BE2C (cell line): ENCODE data around the gene LRRC8C.

Experiments used
- DNase-seq: peaks from one replicate; pipeline ENCODE4 v3.0.0-alpha.2; 2020
- H3K27me3 ChIP-seq: fragments of 250-450 bp; sonication (Bioruptor Pico); 2 replicates; pipeline ENCODE4 v1.5.1; 2020; ENCODE audit warnings: mild to moderate bottlenecking
- H3K36me3 ChIP-seq: fragments of 250-450 bp; sonication (Bioruptor Pico); 2 replicates; pipeline ENCODE4 v1.5.1; 2020; ENCODE audit warnings: mild to moderate bottlenecking
- H3K4me1 ChIP-seq: fragments of 250-450 bp; sonication (Bioruptor Pico); 2 replicates; pipeline ENCODE4 v1.5.1; 2020
- H3K4me3 ChIP-seq: 2 replicates; pipeline ENCODE4 v1.5.1; 2011; ENCODE audit warnings: low read depth, low read length
- H3K9me3 ChIP-seq: fragments of 250-450 bp; sonication (Bioruptor Pico); 2 replicates; pipeline ENCODE4 v1.5.1; 2020
- CTCF ChIP-seq: IDR thresholded peaks from 2 replicates; pipeline ENCODE4 v1.5.1; 2012; ENCODE audit warnings: mild to moderate bottlenecking, low read depth, low read length

Gene LRRC8C

DNA sequence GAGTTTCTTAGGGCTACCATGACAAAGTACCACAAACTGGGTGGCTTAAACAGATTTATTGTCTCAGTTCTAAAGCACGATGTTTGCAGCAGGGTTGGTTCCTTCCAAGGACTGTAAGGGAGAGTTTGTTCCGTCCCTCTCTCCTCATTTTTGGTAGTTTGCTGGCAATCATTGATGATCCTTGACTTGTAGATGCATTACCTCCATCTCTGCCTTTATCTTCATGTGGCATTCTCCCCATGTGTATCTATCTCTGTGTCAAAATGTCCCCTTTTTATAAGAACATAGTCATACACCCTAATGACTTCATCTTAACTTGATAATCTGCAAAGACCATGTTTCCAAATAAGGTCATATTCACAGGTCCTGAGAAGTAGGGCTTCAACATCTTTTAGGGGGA is 90.2 kb downstream of the LRRC8C start:
- no peaks in the 10 kb centered on the region for H3K36me3 ChIP-seq
- H3K27me3 ChIP-seq = no peaks in the 10 kb centered on the region
- H3K9me3 ChIP-seq = no peaks in the 10 kb centered on the region
- no peak for DNase-seq
- no peak overlapping the region for H3K4me3 ChIP-seq
- H3K4me1 ChIP-seq = no peaks in the 10 kb centered on the region; the same call in 1 of the 2 replicates
- TF ChIP-seq CTCF = no peak

DNA sequence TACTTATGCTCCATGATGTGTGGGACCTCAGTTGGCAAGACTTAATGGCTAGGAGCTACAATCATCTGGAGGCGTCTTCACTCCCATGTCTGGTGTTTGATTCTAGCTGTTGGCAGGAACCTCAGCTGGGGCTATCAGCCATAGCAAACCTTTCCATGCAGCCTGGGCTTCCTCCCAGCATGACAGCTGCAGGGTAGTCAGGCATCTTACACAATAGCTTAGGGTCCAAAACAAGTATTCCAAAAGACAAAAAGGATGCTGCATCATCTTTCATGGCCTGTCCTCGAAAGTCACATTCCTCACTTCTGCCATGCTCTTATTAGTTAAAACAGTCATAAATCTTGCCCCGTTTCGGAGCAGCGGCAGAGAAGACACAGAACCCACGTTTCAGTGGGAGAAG is 90.9 kb downstream of the LRRC8C start:
- H3K4me3 ChIP-seq = no peak overlapping the region

DNA sequence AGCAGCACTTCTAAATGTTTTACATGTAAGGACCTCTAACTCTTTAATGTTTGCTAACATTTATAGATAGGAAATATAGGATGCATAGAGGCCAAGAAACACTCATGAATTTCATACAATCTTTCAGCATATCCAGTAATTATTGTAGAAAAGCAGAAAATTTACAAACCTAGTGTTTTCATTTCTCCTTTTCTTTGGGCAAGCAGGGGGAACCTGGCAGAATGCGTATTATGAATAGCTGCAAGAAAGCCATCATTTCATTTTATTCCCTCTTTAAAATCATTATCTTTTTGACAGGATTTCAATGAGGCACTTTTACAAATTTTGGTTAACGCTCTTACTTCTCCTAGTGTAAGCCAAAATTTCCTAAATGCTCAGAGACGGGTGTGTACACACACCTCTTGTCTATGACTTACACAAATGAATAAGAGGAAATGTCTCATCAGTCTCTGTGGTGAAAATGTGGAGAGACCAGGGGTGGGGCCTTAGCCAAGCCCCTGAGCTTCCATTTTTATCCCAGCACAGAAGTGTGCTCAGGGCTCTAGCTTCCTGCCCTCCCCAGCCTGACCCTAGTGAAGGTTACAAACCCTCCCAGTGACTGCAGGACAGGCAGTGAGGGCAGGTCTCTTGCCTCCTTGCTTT is 91.6 kb downstream of the LRRC8C start:
- Histone ChIP-seq H3K27me3 (no peaks in the 10 kb centered on the region), H3K9me3 (no peaks in the 10 kb centered on the region), H3K4me1 (no peaks in the 10 kb centered on the region; the same call in 1 of the 2 replicates), H3K36me3 (no peaks in the 10 kb centered on the region), H3K4me3 (no peak overlapping the region)
- no peak for DNase-seq
- no peak for TF ChIP-seq CTCF

More for the DNA sequence above, 90.9 kb downstream of the LRRC8C start:
- H3K36me3 ChIP-seq = no peaks in the 10 kb centered on the region
- DNase-seq = no peak
- no peaks in the 10 kb centered on the region; the same call in 1 of the 2 replicates for H3K4me1 ChIP-seq
- no peak for TF ChIP-seq CTCF
- no peaks in the 10 kb centered on the region for H3K9me3 ChIP-seq
- no peaks in the 10 kb centered on the region for H3K27me3 ChIP-seq

DNA sequence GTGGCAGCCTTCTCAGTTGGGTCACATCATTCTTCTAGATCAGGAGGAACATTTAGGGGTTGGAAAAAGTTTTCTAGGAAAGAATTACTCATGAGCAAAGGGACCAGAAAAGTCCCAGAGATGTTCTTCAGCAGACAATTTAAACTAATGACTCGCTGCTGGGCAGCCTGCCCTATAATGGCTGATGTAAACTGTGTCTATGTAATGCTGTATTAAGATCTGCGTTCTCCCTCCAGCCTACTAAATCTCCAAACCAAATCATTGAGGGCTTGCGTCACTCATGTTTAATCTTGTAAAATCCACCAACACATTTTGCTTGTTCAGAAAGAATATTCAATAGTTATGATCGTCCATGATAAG is 92.1 kb downstream of the LRRC8C start:
- H3K4me3 ChIP-seq = no peak overlapping the region
- H3K9me3 ChIP-seq = no peaks in the 10 kb centered on the region
- no peaks in the 10 kb centered on the region; the same call in 1 of the 2 replicates for H3K4me1 ChIP-seq
- DNase-seq = no peak
- no peak for TF ChIP-seq CTCF
- no peaks in the 10 kb centered on the region for H3K36me3 ChIP-seq
- no peaks in the 10 kb centered on the region for H3K27me3 ChIP-seq

GRCh38 chr1:89725631-89726030 is 92.7 kb downstream of the LRRC8C start:
- TF ChIP-seq CTCF = no peak
- DNase-seq = no peak

GRCh38 chr1:89727517-89728312 is 94.8 kb downstream of the LRRC8C start:
- H3K4me1 ChIP-seq = no peaks in the 10 kb centered on the region
- H3K36me3 ChIP-seq = no peaks in the 10 kb centered on the region
- DNase-seq = no peak
- no peaks in the 10 kb centered on the region for H3K9me3 ChIP-seq
- no peak overlapping the region for H3K4me3 ChIP-seq
- H3K27me3 ChIP-seq = no peaks in the 10 kb centered on the region
- TF ChIP-seq CTCF = no peak

More at GRCh38 chr1:89725631-89726030, 92.7 kb downstream of the LRRC8C start:
- H3K4me1 ChIP-seq = no peaks in the 10 kb centered on the region
- no peak overlapping the region for H3K4me3 ChIP-seq
- no peaks in the 10 kb centered on the region for H3K9me3 ChIP-seq
- no peaks in the 10 kb centered on the region for H3K27me3 ChIP-seq
- no peaks in the 10 kb centered on the region for H3K36me3 ChIP-seq
